ENCODE results near the gene ARFGAP2.

DNA sequence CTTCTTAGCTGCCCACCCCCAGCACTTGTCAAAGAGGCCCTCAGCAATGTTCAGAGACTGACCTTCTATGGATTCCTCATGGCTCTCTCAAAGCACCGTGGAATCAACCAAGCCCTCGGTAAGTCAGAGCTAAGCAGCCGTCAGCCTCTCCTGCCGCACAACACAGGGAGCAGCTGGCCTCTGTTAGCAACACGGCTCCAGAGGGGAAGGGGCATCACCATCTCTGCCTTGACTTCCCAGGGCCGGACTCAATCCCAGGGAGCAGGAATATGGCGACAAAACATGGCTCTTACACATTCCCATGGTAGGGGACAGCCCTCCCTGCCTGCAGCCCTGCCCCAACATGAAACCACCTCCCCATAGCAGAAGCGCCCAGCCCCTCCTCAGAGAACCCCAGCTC lies 18.9 kb downstream of the ARFGAP2 start:
- TF ChIP-seq, protein P1, sequence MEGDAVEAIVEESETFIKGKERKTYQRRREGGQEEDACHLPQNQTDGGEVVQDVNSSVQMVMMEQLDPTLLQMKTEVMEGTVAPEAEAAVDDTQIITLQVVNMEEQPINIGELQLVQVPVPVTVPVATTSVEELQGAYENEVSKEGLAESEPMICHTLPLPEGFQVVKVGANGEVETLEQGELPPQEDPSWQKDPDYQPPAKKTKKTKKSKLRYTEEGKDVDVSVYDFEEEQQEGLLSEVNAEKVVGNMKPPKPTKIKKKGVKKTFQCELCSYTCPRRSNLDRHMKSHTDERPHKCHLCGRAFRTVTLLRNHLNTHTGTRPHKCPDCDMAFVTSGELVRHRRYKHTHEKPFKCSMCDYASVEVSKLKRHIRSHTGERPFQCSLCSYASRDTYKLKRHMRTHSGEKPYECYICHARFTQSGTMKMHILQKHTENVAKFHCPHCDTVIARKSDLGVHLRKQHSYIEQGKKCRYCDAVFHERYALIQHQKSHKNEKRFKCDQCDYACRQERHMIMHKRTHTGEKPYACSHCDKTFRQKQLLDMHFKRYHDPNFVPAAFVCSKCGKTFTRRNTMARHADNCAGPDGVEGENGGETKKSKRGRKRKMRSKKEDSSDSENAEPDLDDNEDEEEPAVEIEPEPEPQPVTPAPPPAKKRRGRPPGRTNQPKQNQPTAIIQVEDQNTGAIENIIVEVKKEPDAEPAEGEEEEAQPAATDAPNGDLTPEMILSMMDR (conservative IDR thresholded peaks at IDR 0.05): no peak
- no peak for TF ChIP-seq ZFX (IDR thresholded peaks at IDR 0.05)

Measured in C4-2B (cell line).